HCT116 (cell line): ENCODE measurements around the gene RUNX1. TPM values are rescaled to one million over a fixed set of nuclear protein-coding genes. Genes with fewer than 3 reads are reported as not detected.
"Not testable (repeated sequence)": the region's sequence is repeated elsewhere in the genome, so short reads cannot be mapped to it uniquely, and the experiment has no call there.

Source experiments
- ATAC-seq: fragments of 200-7000 bp; cut with Tn5 transposase; 2 replicates; pipeline ENCODE4 v1.9.1; 2020; ENCODE audit warnings: mild to moderate bottlenecking, moderate library complexity
- BruUV-seq: library from RNA; stranded (reverse); fragments of 400-500 nt; replicated peaks from 2 replicates; lab custom pipeline; 2021; lab: Mats Ljungman, UMichigan
- CTCF ChIA-PET: fragments of 300-600 bp; sonication (Branson Sonifier 250); formaldehyde crosslinking; loops from one replicate; lab custom pipeline; 2021; ENCODE audit warnings: antibody characterized with exemption; lab: Charles Lee
- POLR2A ChIA-PET: fragments of 300-600, 350-600 bp; sonication (Branson Sonifier 250); formaldehyde crosslinking; loops from one replicate; lab custom pipeline; 2021; ENCODE audit warnings: antibody characterized with exemption; lab: Charles Lee
- RAD21 ChIA-PET, 2 experiments: fragments of 300-600 bp; sonication (Branson Sonifier 250); formaldehyde crosslinking; loops; one replicate each; lab custom pipeline; 2023; ENCODE audit warnings: low total read pairs in 2 of 2; ENCODE audit not compliant: uncharacterized antibody in 2 of 2, unreplicated experiment in 2 of 2, low non-redundant PET in 1 of 2; lab: Charles Lee
- DNase-seq: peaks from one replicate; pipeline ENCODE4 v3.0.0-alpha.2; 2010; ENCODE audit warnings: low read depth, low spot score
- H2AFZ ChIP-seq: fragments of 200-600 bp; shearing (Covaris generic), sonication (generic); 2 replicates; pipeline ENCODE4 v1.6.1; 2017; ENCODE audit warnings: low read depth, mixed run types, mixed read lengths, antibody characterized with exemption, low read length; ENCODE audit not compliant: poor library complexity, severe bottlenecking
- H3K27ac ChIP-seq: 2 replicates; pipeline ENCODE4 v1.5.1; 2012; ENCODE audit warnings: low read depth, low read length
- H3K27me3 ChIP-seq: fragments of 200-600 bp; sonication (generic); 2 replicates; pipeline ENCODE4 v1.6.1; 2016; ENCODE audit warnings: mixed run types, low read length, mixed read lengths; ENCODE audit not compliant: insufficient read depth
- H3K36me3 ChIP-seq, 2 experiments: fragments of 200-500 bp in 1 of 2; fragments of 200-600 bp in 1 of 2; sonication (Bioruptor generic) in 1 of 2; sonication (generic) in 1 of 2; 2 replicates each; pipeline versions ENCODE4 v1.5.1 to v1.6.1; 2014 to 2016; ENCODE audit warnings: low read length in 2 of 2, inconsistent platforms in 1 of 2, mixed read lengths in 1 of 2, mixed run types in 1 of 2; ENCODE audit not compliant: insufficient read depth in 2 of 2, control insufficient read depth in 1 of 2
- H3K4me1 ChIP-seq, 2 experiments: fragments of 200-600 bp in 1 of 2; sonication (generic) in 1 of 2; 2 replicates each; pipeline versions ENCODE4 v1.5.1 to v1.6.1; 2012 to 2017; ENCODE audit warnings: low read length in 2 of 2, inconsistent platforms in 1 of 2, mild to moderate bottlenecking in 1 of 2, mixed read lengths in 1 of 2, mixed run types in 1 of 2, moderate library complexity in 1 of 2; ENCODE audit not compliant: insufficient read depth in 2 of 2, control insufficient read depth in 1 of 2
- H3K4me2 ChIP-seq: fragments of 200-600 bp; sonication (generic); 2 replicates; pipeline ENCODE4 v1.6.1; 2017; ENCODE audit warnings: mixed run types, low read length, mixed read lengths
- H3K4me3 ChIP-seq, 2 experiments: fragments of 200-600 bp in 1 of 2; sonication (generic) in 1 of 2; replicated peaks in 1 of 2; 2 replicates each; pipeline ENCODE4 v1.5.1; 2011 to 2016; ENCODE audit warnings: low read length in 2 of 2, control low read depth in 1 of 2, low read depth in 1 of 2, mild to moderate bottlenecking in 1 of 2, mixed read lengths in 1 of 2, mixed run types in 1 of 2
- H3K79me2 ChIP-seq: fragments of 200-600 bp; sonication (generic); 2 replicates; pipeline ENCODE4 v1.6.1; 2017; ENCODE audit warnings: mild to moderate bottlenecking, mixed run types, low read length, moderate library complexity, mixed read lengths; ENCODE audit not compliant: insufficient read depth
- H3K9ac ChIP-seq: fragments of 200-600 bp; sonication (generic); 2 replicates; pipeline ENCODE4 v1.6.1; 2016; ENCODE audit warnings: low read length, mixed read lengths
- H3K9me2 ChIP-seq: fragments of 200-600 bp; sonication (generic), shearing (Covaris generic); 2 replicates; pipeline ENCODE4 v1.6.1; 2017; ENCODE audit warnings: mixed run types, mild to moderate bottlenecking, moderate library complexity; ENCODE audit not compliant: insufficient read depth
- H3K9me3 ChIP-seq, 2 experiments: fragments of 200-500 bp in 1 of 2; fragments of 200-600 bp in 1 of 2; sonication (Bioruptor generic) in 1 of 2; sonication (generic) in 1 of 2; 2 replicates each; pipeline ENCODE4 v1.6.1; 2014 to 2017; ENCODE audit warnings: low read length in 2 of 2, mixed read lengths in 2 of 2, inconsistent platforms in 1 of 2, low read depth in 1 of 2, mild to moderate bottlenecking in 1 of 2, mixed run types in 1 of 2, moderate library complexity in 1 of 2; ENCODE audit not compliant: control insufficient read depth in 1 of 2, insufficient read depth in 1 of 2
- H4K20me1 ChIP-seq: fragments of 200-600 bp; sonication (generic), shearing (Covaris generic); 2 replicates; pipeline ENCODE4 v1.6.1; 2017; ENCODE audit warnings: mixed run types, mild to moderate bottlenecking, moderate library complexity; ENCODE audit not compliant: insufficient read depth
- CTCF ChIP-seq, 3 experiments: fragments of 200-600 bp in 1 of 3; sonication (generic) in 1 of 3; IDR thresholded peaks in 2 of 3; conservative IDR thresholded peaks in 1 of 3; 2 replicates each; pipeline ENCODE4 v1.5.1; 2012 to 2017; ENCODE audit warnings: low read depth in 2 of 3, low read length in 2 of 3, antibody characterized with exemption in 1 of 3, borderline replicate concordance in 1 of 3, control low read depth in 1 of 3, mild to moderate bottlenecking in 1 of 3, mixed read lengths in 1 of 3, mixed run types in 1 of 3, moderate library complexity in 1 of 3; ENCODE audit not compliant: insufficient read depth in 1 of 3
- intact Hi-C: fragments of 100-400 bp; cut with micrococcal nuclease; formaldehyde crosslinking; loops from 2 replicates; pipeline ENCODE4 v1.10.0; 2022
- total RNA-seq: library from RNA; stranded (reverse); gene quantifications from one replicate; pipeline ENCODE4 v1.2.1, GENCODE V29; 2021; ENCODE audit not compliant: unreplicated experiment
- TF ChIP-seq, protein P1 (sequence below): IDR thresholded peaks from 2 replicates; pipeline ENCODE4 v1.6.1; 2011; ENCODE audit warnings: mild to moderate bottlenecking, low read length, moderate library complexity; ENCODE audit not compliant: insufficient replicate concordance; ENCODE audit errors: extremely low read depth

Gene RUNX1
- total RNA-seq, 1 experiment from 2014 or later, result 33.5 TPM

DNA sequence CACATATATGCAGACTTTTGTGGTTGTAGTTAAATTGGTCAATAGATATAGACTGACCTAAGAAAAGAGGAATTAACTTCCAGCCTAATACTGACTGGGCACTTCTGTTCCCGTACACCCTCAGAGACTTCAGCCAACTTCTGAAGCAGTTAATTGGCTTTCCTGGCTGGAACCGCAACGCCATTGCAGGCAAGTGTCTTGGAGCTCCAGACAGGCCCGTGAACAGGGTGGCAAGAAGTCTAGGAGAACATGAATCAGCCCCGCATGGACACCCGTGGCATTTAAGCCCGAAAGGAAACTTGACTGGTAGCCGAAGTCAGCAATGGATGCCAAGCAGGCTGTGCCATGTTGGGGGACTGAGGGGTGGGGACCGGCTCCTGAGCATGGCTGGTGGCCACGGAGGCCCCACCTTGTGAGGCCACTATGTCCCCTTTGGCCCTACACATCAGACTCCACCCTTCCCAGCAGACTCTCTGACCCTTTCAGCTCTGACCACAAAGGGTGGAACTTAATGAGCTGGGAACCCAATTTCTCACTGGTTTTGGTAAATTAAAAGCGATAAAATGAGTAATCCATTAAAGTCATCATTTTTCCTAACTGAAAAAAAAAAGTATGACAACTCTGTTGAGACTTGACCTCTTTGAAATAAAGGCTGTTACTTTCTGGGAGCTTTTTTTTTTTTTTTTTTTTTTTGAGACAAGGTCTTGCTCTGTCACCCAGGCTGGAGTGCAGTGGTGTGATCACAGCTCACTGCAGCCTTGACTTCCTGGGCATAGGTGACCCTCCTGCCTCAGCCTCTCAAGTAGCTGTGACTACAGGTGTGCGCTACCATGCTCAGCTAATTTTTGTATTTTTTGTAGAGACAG is 54.1 kb downstream of the RUNX1 start (continued):
- TF ChIP-seq, protein P1, sequence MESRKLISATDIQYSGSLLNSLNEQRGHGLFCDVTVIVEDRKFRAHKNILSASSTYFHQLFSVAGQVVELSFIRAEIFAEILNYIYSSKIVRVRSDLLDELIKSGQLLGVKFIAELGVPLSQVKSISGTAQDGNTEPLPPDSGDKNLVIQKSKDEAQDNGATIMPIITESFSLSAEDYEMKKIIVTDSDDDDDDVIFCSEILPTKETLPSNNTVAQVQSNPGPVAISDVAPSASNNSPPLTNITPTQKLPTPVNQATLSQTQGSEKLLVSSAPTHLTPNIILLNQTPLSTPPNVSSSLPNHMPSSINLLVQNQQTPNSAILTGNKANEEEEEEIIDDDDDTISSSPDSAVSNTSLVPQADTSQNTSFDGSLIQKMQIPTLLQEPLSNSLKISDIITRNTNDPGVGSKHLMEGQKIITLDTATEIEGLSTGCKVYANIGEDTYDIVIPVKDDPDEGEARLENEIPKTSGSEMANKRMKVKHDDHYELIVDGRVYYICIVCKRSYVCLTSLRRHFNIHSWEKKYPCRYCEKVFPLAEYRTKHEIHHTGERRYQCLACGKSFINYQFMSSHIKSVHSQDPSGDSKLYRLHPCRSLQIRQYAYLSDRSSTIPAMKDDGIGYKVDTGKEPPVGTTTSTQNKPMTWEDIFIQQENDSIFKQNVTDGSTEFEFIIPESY, result no peak
- TF ChIP-seq CTCF (IDR thresholded peaks at IDR 0.05 in 2 of 3, conservative IDR thresholded peaks at IDR 0.05 in 1 of 3; ENCODE audit: borderline replicate concordance in 1 of 3, insufficient read depth in 1 of 3, low read depth in 2 of 3, low read length in 2 of 3), result no peak

DNA sequence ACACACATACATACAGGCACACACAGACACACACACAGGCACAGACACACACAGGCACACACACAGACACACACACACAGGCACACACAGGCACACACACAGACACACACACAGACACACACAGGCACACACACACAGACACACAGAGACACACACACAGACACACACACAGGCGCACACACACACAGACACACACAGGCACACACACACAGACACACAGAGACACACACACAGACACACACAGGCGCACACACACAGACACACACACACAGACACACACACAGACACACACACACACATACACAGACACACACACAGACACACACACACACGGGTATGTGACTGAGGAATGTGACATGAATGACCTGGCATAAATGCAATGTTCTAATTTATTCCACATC is 55.6 kb downstream of the RUNX1 start:
- H3K79me2 ChIP-seq, intact Hi-C loops, RAD21 ChIA-PET, H3K4me2 ChIP-seq, POLR2A ChIA-PET, H3K9me2 ChIP-seq, H4K20me1 ChIP-seq, CTCF ChIA-PET, H3K9ac ChIP-seq, H3K9me3 ChIP-seq, ATAC-seq, H3K4me1 ChIP-seq, BruUV-seq, H3K4me3 ChIP-seq, H2AFZ ChIP-seq, H3K27ac ChIP-seq, DNase-seq, H3K36me3 ChIP-seq: not testable (repeated sequence)
- peaks cover 21% of the 10 kb centered on the region; the same call in 1 of the 2 replicates for H3K27me3 ChIP-seq
